Glutamatergic neuron (in vitro differentiated cells): ENCODE measurements around the gene CR2. TPM values are rescaled to one million over a fixed set of nuclear protein-coding genes. Genes with fewer than 3 reads are reported as not detected.

Experiments used
- total RNA-seq: library from RNA; stranded (reverse); fragmentation: NEBNext Ultra II Directional; extraction: Animal tissue kit (Norgen Biotek cat#: 25700); gene quantifications from one replicate; pipeline ENCODE4 v1.2.1, GENCODE V29; 2021; ENCODE audit not compliant: unreplicated experiment

CR2 gene
- total RNA-seq, 1 donor from 2014 or later = not detected

Other genes starting within 250 kb of the CR2 start
- gene CD55, start 132.7 kb upstream of the CR2 start, total RNA-seq = 25.5 TPM
- gene CR1, start 41.8 kb downstream of the CR2 start, total RNA-seq = not detected
- not detected for gene CR1L, start 190.8 kb downstream of the CR2 start, total RNA-seq